ENCODE measurements around the gene RAB34.

GRCh38 chr17:28734712-28735241, 17.1 kb upstream of the RAB34 start:
- TF ChIP-seq CTCF (IDR thresholded peaks at IDR 0.05) (no peak), POLR2AphosphoS5 (IDR thresholded peaks at IDR 0.05; ENCODE audit: low read depth, low read length) (no peak), SIN3A (IDR thresholded peaks at IDR 0.05; ENCODE audit: borderline replicate concordance, insufficient read depth, low read depth, low read length) (no peak)
- TF ChIP-seq, protein P1, sequence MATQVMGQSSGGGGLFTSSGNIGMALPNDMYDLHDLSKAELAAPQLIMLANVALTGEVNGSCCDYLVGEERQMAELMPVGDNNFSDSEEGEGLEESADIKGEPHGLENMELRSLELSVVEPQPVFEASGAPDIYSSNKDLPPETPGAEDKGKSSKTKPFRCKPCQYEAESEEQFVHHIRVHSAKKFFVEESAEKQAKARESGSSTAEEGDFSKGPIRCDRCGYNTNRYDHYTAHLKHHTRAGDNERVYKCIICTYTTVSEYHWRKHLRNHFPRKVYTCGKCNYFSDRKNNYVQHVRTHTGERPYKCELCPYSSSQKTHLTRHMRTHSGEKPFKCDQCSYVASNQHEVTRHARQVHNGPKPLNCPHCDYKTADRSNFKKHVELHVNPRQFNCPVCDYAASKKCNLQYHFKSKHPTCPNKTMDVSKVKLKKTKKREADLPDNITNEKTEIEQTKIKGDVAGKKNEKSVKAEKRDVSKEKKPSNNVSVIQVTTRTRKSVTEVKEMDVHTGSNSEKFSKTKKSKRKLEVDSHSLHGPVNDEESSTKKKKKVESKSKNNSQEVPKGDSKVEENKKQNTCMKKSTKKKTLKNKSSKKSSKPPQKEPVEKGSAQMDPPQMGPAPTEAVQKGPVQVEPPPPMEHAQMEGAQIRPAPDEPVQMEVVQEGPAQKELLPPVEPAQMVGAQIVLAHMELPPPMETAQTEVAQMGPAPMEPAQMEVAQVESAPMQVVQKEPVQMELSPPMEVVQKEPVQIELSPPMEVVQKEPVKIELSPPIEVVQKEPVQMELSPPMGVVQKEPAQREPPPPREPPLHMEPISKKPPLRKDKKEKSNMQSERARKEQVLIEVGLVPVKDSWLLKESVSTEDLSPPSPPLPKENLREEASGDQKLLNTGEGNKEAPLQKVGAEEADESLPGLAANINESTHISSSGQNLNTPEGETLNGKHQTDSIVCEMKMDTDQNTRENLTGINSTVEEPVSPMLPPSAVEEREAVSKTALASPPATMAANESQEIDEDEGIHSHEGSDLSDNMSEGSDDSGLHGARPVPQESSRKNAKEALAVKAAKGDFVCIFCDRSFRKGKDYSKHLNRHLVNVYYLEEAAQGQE (IDR thresholded peaks at IDR 0.05; ENCODE audit: insufficient read depth in 1 of 2, low read depth in 2 of 2, low read length in 1 of 2) = no peak
